Diencephalon (tissue), 1 donor: ENCODE data around the gene OR12D2. TPM values are rescaled to one million over a fixed set of nuclear protein-coding genes. Genes with fewer than 3 reads are reported as not detected.

Source experiments
- total RNA-seq: library from RNA; depleted of rRNA; stranded (reverse); fragments of >200 nt; gene quantifications from one replicate; pipeline ENCODE4 v1.2.3, GENCODE V29; 2014

Gene OR12D2, protein sequence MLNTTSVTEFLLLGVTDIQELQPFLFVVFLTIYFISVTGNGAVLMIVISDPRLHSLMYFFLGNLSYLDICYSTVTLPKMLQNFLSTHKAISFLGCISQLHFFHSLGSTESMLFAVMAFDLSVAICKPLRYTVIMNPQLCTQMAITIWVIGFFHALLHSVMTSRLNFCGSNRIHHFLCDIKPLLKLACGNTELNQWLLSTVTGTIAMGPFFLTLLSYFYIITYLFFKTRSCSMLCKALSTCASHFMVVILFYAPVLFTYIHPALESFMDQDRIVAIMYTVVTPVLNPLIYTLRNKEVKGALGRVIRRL
- total RNA-seq: 0.23 TPM

DNA sequence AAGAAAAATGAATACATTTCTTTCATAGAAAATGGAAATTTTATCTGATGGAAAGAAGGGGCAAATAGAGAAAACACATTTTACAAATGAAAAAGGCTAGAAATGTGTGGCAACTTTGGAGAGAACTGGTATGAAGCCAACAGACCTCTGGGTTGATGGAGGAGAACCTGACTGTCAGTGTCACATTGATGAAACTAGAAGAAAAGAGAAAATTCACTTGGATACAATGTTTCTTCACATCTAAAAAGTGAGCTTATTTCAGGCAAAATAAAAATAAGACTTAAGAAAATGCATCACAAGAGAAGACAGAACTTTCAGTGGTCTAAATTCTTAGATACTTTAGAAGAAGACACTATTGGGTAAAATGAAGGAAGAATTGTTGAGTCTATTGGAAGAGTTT lies at the start of gene OR12D2:
Gene OR12D2 (plus strand): TSS at position 301 of the 400 bp plus-strand sequence. CDS start 1,069 bp downstream, outside the sequence.

DNA sequence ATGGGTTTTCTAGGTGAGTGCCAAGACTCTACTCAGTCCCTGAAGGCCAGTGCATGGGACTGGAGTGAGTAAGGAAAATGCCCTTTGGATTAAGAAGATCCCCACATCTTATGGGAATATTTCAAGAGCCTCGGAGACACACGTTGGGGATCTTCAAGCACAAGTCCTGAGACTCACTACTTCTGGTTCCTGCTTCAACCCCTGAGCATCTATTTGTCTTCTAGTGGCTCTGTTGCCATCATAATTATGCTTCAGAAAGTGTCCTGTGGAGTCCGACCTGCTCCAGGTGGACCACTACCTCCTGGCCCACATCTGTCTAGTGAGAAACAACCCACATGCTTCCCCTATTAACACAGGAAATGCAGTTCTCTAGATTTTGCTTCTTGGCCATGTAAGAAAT lies 26.7 kb upstream of the OR12D2 start, which contains the start of gene OR5V1:
Gene OR5V1 (minus strand): TSS at position 101 of the 400 bp plus-strand sequence. CDS start 12,670 bp downstream, outside the sequence.

GRCh38 chr6:29375191-29375590 lies 20.2 kb upstream of the OR12D2 start, which contains the start of gene OR12D3:
OR12D3 (minus strand) TSS chr6:29375291; CDS start chr6:29375287, 4 bp downstream.

DNA sequence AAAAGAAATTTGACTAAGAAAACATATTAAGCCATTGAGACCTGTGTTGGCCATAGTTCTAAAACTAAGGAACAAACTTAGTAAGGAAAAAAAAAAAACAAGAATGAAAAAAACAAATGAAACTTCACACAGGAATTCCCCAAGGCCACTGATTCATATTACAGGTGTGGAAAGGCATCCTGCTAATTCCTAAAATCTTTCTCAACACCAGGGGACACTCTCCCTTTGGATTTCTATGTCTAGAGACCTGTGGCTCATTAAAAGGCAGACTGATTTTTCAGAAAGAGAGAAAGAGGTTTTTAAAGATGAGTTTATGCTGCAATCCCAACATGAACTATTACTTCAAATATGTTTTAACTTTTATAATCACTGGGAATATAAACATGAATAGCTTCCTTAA lies 19.2 kb downstream of the OR12D2 start, which contains the start of gene OR12D1:
Gene OR12D1 (plus strand): TSS at position 341 of the 400 bp plus-strand sequence.

DNA sequence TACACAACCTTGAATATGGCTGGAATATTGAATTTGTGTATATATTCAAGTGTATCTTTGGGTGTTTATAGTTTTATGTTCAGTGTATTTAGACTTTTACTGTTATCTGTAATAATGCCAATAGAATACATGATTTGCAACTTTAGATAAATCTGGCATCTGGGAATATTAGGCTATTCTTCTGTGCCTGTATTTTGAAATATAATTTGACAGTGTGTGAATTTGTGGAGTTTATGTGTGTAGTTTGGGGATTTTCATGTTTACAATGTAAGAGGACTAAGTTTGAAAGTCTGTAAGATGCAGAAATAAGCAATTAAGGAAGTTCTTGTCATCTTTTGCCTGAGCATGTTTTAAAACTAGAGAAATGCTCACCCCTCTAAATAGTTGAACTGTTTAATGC lies 43.6 kb downstream of the OR12D2 start, which contains the start of gene OR10C1:
Gene OR10C1 (plus strand): TSS at position 301 of the 400 bp plus-strand sequence. CDS start 710 bp downstream, outside the sequence.

Other genes with a start within 250 kb of the OR12D2 start
- 0.46 TPM for gene OR2J2, start 224.7 kb upstream of the OR12D2 start, total RNA-seq
- gene OR14J1, start 93.9 kb upstream of the OR12D2 start, total RNA-seq: under 0.01 TPM
- not detected for gene OR5V1, start 26.8 kb upstream of the OR12D2 start, total RNA-seq
- gene OR12D3, start 20.3 kb upstream of the OR12D2 start, total RNA-seq: not detected
- not detected for gene OR12D1, start 19.3 kb downstream of the OR12D2 start, total RNA-seq
- gene OR10C1, start 43.7 kb downstream of the OR12D2 start, total RNA-seq: not detected
- gene OR11A1, start 61.4 kb downstream of the OR12D2 start, total RNA-seq: not detected
- gene OR2H1, start 61.5 kb downstream of the OR12D2 start, total RNA-seq: not detected
- not detected for gene MAS1L, start 92.3 kb downstream of the OR12D2 start, total RNA-seq
- not detected for gene UBD, start 164.1 kb downstream of the OR12D2 start, total RNA-seq
- gene OR2H2, start 189.5 kb downstream of the OR12D2 start, total RNA-seq: not detected
- 175 TPM for gene GABBR1, start 237.6 kb downstream of the OR12D2 start, total RNA-seq